GM19372 (cell line): ENCODE results near the gene PRDM13.
"Not testable (repeated sequence)": the region's sequence is repeated elsewhere in the genome, so short reads cannot be mapped to it uniquely, and the experiment has no call there.

Experiments
- ATAC-seq: cut with Tn5 transposase; IDR thresholded peaks from one replicate; pipeline ENCODE4 v1.9.1; 2021; ENCODE audit warnings: mild to moderate bottlenecking, low read depth, moderate library complexity; ENCODE audit not compliant: unreplicated experiment

PRDM13 gene

GRCh38 chr6:99618649-99619408 lies 12.2 kb downstream of the PRDM13 start:
- no peak for ATAC-seq

GRCh38 chr6:99619409-99619762 lies 12.8 kb downstream of the PRDM13 start:
- ATAC-seq, result no peak

GRCh38 chr6:99622044-99622443 lies 15.4 kb downstream of the PRDM13 start:
- not testable (repeated sequence) for ATAC-seq

GRCh38 chr6:99629293-99629692 lies 22.7 kb downstream of the PRDM13 start:
- no peak for ATAC-seq

- ATAC-seq, result no peak
Observed at GRCh38 chr6:99637629-99638028, 31.0 kb downstream of the PRDM13 start.

- ATAC-seq, result not testable (repeated sequence)
Observed at GRCh38 chr6:99638358-99638757, 31.7 kb downstream of the PRDM13 start.

GRCh38 chr6:99641270-99641669 lies 34.6 kb downstream of the PRDM13 start:
- no peak for ATAC-seq

GRCh38 chr6:99645986-99646385 lies 39.4 kb downstream of the PRDM13 start:
- no peak for ATAC-seq

- ATAC-seq, result not testable (repeated sequence)
Observed at GRCh38 chr6:99650091-99650571, 43.5 kb downstream of the PRDM13 start.

- no peak for ATAC-seq
Observed at GRCh38 chr6:99660206-99660605, 53.6 kb downstream of the PRDM13 start.

GRCh38 chr6:99661870-99662269 lies 55.2 kb downstream of the PRDM13 start:
- ATAC-seq, result no peak

- ATAC-seq, result no peak
Observed at GRCh38 chr6:99662616-99663015, 56.0 kb downstream of the PRDM13 start.
